ENCODE measurements around the gene IFIT1B.

DNA sequence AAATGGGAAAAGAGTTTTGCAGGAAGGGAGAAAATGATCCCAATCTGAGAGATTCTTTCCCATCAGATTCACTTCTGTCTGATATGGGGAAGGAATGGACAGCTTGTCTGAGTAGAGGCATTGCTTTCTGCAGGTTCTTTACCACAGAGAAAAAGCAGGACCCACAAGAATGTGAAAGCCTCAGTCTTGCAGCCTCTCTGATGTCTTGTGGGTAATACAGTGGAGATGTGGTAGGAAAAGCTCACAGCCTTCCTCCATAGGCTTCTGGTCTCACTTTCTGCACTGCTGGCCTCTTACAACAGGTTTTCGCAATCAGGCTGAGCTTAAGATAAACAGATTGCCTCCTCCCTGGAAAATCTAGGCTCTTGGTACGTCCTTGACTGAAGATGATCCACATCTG lies 15.1 kb downstream of the IFIT1B start:
- no peak for TF ChIP-seq CTCF (IDR thresholded peaks at IDR 0.05; ENCODE audit: low read depth, low read length)
- no peak for TF ChIP-seq EZH2phosphoT487 (IDR thresholded peaks at IDR 0.05; ENCODE audit: low read depth)
